ENCODE measurements around the gene PATJ. TPM values are rescaled to one million over a fixed set of nuclear protein-coding genes. Genes with fewer than 3 reads are reported as not detected.

The PATJ gene
- total RNA-seq, 4 donors from 2014 or later, result 54.9 to 187 (median 62.1) TPM

- H3K9me3 ChIP-seq, result no peaks in the 10 kb centered on the region
- DNase-seq (ENCODE audit: low spot score in 2 of 2), result no peak
- no peaks in the 10 kb centered on the region for H3K27me3 ChIP-seq
- no peaks in the 10 kb centered on the region for H3K4me1 ChIP-seq
- no peak for TF ChIP-seq POLR2A (IDR thresholded peaks at IDR 0.05)
- TF ChIP-seq CTCF (IDR thresholded peaks at IDR 0.05), result no peak
- no peak for TF ChIP-seq EP300 (IDR thresholded peaks at IDR 0.05)
- TF ChIP-seq POLR2AphosphoS5 (IDR thresholded peaks at IDR 0.05), result no peak
- no peak overlapping the region for H3K4me3 ChIP-seq
- no peak overlapping the region for H3K27ac ChIP-seq
- H3K36me3 ChIP-seq, result peaks cover 15% of the 10 kb centered on the region
- 84% methylated on average over 5 of the region's 5 CpGs for WGBS
Observed at GRCh38 chr1:62126579-62127290, 384.5 kb downstream of the PATJ start.

- H3K36me3 ChIP-seq, result peaks cover 15% of the 10 kb centered on the region
- H3K9me3 ChIP-seq, result no peaks in the 10 kb centered on the region
- TF ChIP-seq POLR2A (IDR thresholded peaks at IDR 0.05) (no peak), EP300 (IDR thresholded peaks at IDR 0.05) (no peak), POLR2AphosphoS5 (IDR thresholded peaks at IDR 0.05) (no peak), CTCF (IDR thresholded peaks at IDR 0.05) (no peak)
- H3K4me1 ChIP-seq, result no peaks in the 10 kb centered on the region
- H3K27me3 ChIP-seq, result no peaks in the 10 kb centered on the region
- no peak overlapping the region for H3K27ac ChIP-seq
- DNase-seq (ENCODE audit: low spot score in 2 of 2), result no peak
- WGBS, result 97% methylated on average over 14 of the region's 14 CpGs
- no peak overlapping the region for H3K4me3 ChIP-seq
Observed at GRCh38 chr1:62128745-62129144, 386.5 kb downstream of the PATJ start.

GRCh38 chr1:62131093-62131725 is 388.9 kb downstream of the PATJ start:
- no peaks in the 10 kb centered on the region for H3K9me3 ChIP-seq
- H3K36me3 ChIP-seq, result peaks cover 15% of the 10 kb centered on the region
- no peak for DNase-seq (ENCODE audit: low spot score in 2 of 2)
- no peak overlapping the region for H3K27ac ChIP-seq
- no peaks in the 10 kb centered on the region for H3K4me1 ChIP-seq
- TF ChIP-seq POLR2A (IDR thresholded peaks at IDR 0.05) (no peak), CTCF (IDR thresholded peaks at IDR 0.05) (peak; percentile 16 to 70), EP300 (IDR thresholded peaks at IDR 0.05) (no peak), POLR2AphosphoS5 (IDR thresholded peaks at IDR 0.05) (no peak)
- no peaks in the 10 kb centered on the region for H3K27me3 ChIP-seq
- no peak overlapping the region for H3K4me3 ChIP-seq
- 74% methylated on average over 6 of the region's 6 CpGs for WGBS

DNA sequence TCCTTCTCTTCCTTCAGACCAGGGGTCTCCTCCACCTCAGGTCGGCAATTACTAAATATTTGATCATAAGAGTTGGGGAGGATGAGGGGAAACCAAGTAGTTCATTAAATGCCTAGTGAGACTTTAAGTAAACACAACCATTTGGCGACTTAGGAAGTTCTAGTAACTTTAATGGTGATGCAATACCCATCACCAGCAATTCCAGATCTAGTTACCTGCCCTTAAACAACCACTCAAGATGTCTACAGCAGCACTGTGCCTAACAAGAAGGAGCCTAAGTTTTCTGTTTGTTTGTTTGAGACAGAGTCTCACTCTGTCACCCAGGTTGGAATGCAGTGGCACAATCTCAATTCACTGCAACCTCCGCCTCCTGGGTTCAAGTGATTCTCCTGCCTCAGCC is 395.7 kb downstream of the PATJ start:
- TF ChIP-seq POLR2AphosphoS5 (IDR thresholded peaks at IDR 0.05) (no peak), EP300 (IDR thresholded peaks at IDR 0.05) (no peak), CTCF (IDR thresholded peaks at IDR 0.05) (no peak), POLR2A (IDR thresholded peaks at IDR 0.05) (no peak)
- H3K9me3 ChIP-seq, result no peaks in the 10 kb centered on the region
- H3K27ac ChIP-seq, result no peak overlapping the region
- DNase-seq (ENCODE audit: low spot score in 2 of 2), result no peak
- no peaks in the 10 kb centered on the region for H3K27me3 ChIP-seq
- peaks cover 4% of the 10 kb centered on the region for H3K36me3 ChIP-seq
- H3K4me1 ChIP-seq, result no peaks in the 10 kb centered on the region
- 96% methylated on average over 3 of the region's 3 CpGs for WGBS
- H3K4me3 ChIP-seq, result no peak overlapping the region

DNA sequence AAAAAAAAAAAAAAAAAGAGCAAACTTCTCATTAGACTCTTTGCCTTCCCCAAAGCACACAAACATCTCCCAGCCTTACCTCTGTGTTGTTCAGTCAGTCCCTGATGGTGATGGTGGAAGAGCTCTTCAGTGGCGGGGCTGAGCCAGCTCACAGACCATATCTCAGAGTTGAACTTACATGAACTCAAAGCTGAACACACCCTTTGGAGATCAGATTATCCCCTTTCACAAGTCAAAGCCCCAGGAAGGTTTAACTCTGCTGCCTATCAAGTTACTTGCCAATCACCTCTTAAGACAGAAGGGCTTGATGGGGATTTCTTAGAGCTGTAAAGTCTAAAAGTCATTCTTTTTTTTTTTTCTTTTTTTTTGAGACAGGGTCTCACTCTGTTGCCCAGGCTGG is 397.1 kb downstream of the PATJ start:
- no peak for DNase-seq (ENCODE audit: low spot score in 2 of 2)
- Histone ChIP-seq H3K27me3 (no peaks in the 10 kb centered on the region), H3K36me3 (peaks cover 4% of the 10 kb centered on the region), H3K9me3 (no peaks in the 10 kb centered on the region), H3K4me1 (no peaks in the 10 kb centered on the region), H3K27ac (no peak overlapping the region), H3K4me3 (no peak overlapping the region)
- WGBS, result 95% methylated on average over 1 of the region's 1 CpG
- no peak for TF ChIP-seq POLR2A (IDR thresholded peaks at IDR 0.05)
- TF ChIP-seq EP300 (IDR thresholded peaks at IDR 0.05), result no peak
